GF-D8 (cell line): ENCODE results near the gene RASSF5.
A peak's percentile ranks its signal among the peaks of the same experiment; 100 is the strongest.

Experiments
- DNase-seq: peaks from one replicate; lab custom pipeline; 2025; lab: John Stamatoyannopoulos, UW

Gene RASSF5

DNA sequence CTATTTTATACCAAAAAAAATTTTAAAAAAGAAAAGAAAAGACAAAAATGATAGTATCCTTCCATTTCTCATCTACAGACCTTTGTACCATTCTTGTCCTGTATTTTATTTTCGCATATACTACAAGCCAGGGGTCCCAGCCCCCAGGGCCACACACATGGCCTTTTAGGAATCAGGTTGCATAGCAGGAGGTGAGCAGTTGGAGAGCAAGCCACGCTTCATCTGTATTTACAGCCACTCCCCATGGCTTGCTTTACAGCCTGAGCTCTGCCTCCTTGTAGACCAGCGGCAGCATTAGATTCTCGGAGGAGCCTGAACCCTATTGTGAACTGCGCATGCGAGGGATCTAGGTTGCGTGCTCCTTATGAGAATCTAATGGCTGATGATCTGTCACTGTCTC, 39.8 kb downstream of the RASSF5 start:
- DNase-seq = no peak

DNA sequence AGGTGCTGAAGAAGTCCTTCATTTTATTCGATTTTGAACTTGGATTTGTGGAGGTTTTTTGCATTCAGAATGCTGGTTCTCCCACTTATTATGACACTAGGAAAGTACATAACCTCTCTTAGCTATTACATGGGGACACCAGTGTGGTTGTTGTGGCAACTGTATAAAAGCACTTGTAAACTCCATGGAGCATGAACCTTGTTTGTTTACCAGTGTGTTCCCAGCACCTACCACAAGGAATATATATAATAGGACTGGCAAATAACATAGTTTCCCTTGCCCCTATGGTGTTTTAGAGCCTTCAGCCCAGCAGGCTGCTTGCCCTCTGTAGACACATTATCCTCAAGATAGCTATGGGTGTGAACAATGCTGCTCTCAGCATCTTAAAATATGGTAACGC, 43.1 kb downstream of the RASSF5 start:
- no peak for DNase-seq

DNA sequence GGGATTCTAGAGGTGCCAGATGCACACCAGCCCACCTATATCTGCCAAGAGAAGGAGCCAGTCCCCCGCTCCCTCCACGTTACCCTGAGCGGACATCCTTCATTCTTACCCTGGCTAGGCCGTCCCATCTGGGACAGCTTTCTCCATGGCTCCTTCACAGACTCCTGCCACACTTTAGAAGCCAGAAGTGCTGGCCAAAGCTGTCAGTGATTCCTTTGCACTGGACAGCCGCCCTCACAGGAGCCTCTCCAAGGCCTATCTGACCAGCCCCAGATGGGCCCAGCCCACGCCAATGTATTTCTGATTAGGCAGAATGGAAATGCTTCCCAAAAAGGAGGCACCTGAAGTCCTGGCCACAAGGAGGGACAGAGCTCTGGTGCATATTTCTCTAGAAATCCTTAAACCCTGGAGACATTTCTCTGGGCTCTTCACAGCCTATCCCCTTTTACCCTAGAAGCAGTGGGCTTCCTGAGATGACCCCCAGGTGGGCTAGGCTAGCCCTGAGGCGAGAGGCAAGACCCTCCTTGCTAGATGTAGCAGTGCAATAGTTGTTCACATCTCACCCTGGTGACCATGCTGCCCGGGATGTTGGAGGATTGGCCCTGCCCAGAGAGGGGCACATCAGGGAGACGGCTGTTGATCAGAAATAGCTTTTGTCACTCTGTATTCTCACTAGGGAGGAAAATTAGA, 44.1 kb downstream of the RASSF5 start:
- DNase-seq = no peak

DNA sequence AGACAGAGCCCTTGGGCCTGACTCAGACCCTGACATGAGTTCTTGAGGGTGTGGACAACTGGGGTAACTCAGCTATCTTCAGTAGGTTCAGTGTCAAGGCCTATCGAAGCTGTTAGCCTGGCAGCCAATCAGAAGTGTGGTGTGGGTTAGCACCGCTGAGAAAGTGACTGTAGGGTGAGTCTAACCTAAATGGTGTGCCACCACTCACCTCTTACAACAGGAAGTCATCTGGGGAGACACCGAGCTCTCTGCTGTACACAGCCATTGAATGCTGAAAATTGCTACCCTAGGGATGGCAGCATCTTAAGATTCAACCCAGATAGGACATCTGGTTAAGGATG, 44.6 kb downstream of the RASSF5 start:
- no peak for DNase-seq

DNA sequence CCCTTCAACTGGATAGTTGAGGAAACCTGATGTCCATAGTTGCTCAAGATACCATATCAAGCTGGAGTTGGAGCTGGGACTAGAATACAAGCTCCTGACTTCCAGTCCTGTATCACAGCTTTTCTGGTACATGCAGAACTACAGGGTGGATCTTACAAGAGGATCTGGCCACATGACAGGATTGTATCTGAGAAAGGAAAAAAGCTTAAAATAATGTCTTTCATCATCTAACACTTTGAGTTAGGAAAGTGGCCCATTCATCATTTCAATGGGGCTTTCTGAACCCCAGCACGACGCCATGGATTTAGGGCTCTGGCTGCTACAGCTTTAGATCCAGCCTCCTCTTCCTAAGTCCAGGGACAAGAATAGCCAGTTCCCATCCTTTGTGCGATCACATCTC, 46.9 kb downstream of the RASSF5 start:
- no peak for DNase-seq

DNA sequence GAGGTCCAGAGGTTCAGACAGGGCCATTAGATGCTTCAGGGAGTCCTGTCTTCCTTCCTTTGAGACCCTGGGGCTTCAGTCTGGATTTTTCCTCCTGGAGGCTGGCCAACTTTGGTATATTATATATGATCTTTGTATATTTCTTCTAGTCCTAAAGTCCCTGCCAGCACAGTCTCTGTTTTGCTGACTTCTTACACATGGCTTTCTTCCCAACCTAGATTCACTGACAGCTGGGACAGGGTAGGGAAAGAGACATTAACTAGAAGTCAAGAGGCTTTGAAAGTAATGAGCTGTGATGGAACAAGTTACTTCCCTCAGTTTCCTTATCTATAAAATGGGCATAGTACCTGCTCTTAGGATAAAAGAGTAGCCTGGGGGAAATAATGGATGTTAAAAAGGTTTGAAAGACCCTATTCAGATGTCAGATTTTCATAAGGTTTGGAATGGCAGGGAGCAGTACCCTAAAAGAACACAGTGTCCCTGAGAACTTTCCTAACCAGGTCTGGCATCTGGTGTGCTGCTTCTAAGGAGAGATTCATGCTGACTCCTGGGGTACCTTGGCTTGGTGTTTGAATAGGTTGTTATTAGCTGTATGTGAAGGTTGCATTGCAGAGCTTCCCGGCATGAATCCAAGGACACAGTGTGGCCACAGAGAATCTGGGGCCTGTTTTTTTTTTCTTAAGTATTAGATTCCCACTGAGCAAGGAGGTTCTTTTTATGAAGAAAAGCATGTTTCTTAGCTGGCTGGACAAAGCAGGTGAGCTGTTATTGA, 47.6 kb downstream of the RASSF5 start:
- no peak for DNase-seq

DNA sequence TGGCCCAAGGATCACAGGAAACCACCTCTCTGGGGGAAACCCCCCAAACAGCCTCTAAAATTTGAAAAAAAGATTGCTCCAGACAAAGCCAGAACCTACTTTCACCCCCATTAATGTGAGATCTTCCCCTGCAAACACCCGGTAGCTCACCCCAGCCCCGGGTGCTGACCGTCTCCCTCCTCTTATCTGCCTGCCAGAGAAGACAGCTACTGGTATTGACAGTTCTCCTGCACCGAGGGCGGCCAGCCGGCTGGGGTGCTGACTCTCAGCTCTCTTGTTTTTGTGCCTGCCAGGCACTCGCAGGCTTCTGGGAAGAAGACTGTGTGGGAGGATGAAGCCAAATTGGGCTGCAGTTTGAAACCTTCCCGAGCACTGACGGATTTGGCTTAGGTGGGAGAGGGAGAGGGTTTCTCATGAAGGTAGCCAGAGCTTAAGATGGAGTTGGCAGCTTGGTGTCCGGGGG, 48.2 kb downstream of the RASSF5 start:
- DNase-seq = no peak

DNA sequence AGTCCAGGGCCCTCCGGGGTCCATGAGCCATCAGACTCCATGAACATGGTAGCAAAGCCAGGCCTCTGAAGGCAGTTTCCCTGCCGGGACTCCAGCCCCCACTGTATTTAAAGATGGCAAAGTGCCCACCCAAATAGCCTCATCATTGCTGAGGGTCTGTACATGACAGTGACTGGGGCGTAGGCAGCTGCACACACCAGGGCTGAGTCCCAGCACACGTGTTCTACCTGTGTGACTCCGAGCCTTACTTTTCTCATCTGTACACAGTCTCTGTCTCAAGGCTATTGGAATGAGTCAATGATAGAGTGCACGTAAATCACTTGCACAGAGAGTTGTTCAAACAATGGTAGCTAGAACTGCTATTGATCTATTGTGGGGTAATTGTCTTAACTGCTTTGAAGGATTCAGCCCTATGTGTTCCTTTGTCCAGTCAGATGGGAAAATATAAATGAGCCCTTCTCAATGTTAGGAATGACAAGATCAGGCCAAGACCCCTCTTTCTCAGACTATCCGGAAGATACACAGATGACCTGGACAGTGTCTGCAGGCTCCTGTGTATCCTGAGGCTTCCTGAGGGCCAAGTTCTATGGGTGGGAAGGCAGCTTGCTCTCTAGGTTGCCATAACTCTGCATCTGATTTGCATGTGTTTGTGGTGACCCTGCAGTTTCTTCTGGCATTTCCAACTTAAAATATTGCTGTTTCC, 48.9 kb downstream of the RASSF5 start:
- no peak for DNase-seq

DNA sequence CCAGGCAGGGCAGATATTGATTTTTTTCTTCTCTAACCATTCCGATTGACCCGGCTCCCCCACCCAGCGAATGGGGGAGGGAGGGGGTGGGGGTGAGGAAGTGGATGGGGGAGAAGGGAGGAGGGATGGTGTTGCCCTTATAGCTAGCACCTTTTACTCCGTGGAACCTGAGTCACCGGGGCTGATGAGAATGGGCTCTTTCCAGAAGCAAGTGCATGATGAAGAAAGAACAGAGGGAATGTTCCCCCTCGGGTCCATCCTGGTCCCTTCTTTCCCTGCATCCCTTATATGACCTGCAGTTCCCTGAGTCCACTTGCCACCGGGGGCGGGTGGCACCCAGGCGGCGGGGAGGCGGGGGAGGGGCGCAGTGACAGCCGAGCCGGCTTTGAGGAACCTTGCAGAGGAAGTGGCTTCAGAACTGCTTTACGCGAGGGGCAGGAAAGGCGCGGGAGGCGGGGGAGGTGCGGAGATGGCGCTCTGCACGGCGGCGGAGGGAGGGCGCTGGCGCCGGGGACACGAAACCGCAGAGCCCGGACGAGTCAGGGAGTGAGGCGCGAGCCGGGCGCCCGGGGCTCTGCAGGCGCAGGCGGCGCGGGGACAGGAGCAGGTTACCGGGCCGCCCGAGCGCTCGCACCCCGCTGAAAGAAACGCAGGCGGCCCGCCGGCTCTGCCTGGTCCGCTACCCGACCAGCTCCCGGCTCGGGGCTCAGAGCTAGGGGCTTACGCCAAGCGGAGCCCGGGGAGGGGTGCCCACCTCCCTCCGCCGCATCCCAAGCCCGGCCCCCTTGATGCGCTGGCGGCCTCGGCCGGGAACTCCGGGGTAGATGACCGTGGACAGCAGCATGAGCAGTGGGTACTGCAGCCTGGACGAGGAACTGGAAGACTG, 49.7 kb downstream of the RASSF5 start:
- peak; percentile 80 for DNase-seq

DNA sequence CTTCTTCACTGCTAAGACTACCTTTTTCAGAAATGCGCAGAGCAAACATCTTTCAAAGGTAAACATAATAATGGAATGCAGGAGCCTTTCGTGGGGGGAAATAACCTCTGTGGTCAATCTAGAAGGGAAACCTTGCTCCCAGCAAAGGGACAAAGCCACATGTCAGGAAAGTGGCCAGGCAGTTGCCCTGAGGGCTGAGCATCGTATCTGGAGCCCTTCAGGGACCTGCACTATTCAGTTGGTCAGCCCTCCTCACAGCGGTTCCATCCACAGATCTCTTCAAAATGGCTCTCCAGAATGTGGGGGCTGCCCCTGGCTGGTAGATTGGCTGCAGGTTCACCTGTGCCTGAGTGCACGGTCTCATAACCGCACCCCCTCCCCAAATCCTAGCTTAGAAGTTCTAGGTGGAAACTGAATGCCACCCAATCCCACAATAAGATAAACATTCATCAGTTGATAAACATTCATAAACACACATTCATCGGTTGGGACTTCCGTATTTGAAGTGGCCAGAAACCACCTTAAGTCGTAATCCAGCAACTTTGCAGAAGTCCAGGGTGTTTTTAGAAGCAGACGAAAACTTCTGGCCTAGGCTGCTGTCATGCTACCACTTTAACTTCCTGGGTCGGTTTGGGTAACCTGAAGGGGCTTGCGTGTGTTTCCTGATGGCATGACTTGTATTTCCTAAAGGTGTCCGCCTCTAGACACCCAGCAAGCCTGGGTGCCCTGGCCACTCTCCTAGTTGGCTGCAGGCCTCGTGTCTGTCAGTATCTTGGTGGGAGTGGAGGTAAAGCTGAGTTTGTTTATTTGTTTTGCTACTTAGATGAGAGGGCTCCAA, 50.5 kb downstream of the RASSF5 start:
- DNase-seq = peak; percentile 70

DNA sequence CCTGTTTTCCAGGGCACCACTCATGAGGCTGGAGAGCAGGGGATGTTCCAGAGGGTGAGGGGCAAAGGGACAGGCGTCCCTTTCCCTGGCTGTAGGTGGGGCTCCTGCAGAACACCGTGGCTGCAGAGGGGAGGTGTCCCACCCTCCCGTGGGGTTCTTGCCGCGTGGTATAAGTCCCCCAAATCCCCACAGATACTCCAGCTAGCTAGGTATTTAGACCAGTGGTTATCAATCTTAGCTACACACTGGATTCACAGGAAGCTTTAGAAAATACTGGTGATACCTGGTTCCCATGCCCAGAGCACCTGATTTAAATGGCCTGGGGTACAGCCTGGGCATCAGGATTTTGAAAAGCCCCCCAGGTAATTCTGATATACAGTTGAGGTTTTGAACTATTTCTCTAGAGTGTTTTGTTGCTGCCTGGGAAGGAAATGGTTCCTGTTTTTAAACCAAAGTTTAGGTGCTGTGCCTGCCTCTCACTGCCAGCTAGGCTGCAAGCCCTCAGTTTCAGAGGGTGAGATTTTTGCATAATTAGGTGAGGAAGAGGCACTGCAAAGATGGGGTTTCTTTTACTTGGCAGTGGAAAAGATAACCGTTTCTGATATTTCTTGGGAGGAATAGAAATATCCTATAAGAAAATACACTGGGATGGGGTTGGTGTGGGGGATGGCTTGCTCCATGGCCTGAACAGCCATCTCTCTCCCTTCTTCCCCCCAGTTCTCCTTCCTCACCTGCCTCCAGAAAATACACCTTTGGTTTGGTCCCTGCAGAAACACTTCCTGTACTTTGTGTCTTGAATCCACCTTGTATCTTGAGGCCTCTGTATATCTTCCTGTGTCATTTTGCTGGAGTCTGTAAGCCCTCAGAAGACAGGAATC, 51.7 kb downstream of the RASSF5 start:
- no peak for DNase-seq

DNA sequence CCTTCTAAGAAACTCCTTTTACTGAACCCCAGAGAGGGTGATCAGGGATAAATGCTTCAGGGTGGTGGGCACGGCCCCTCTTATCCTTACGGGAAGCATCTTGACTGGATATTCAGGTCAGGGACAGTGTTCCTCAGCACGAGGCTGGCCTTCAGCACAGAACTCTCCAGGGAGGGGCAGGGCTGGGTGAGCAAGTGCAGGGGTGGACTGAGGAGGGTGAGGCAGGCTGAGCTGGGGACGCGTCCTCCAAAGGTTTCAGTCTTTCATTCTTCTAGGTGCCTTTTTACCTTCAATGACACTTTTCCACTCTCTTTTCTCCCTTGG, 52.3 kb downstream of the RASSF5 start:
- DNase-seq = no peak

DNA sequence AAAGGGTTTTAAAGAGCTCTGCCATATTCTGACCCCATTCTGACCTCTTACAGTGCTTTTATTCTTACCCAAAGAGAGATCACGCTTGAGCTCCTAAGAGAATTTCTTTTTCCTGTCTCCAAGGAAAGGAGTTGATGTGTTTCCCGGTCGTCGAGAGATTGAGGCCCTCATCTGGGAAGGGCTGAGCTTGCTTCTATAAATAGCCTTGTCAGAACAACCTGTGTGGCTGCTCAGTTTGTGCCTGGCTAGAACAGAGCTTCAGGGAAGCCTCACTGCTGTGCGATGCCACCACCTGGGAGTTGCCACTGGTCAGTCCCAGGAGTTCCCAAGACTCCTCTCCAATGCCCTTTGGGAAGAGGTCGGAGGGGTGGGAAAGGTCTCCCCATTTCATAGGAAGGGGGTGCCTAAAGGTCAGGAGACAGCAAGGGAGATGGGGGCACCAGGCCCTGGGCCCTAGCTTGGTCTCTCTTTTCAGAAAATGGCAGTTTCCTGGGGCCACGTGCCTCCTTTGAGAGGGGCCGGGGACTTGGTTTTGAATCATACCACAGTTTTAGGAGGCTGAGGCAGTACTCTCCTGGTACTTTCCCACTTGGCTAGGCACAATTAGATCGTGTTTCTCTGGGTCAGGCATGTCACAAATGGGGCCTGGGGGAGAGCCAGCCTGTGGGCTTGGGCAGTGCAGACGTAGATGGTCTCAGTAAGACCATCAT, 52.8 kb downstream of the RASSF5 start:
- no peak for DNase-seq

DNA sequence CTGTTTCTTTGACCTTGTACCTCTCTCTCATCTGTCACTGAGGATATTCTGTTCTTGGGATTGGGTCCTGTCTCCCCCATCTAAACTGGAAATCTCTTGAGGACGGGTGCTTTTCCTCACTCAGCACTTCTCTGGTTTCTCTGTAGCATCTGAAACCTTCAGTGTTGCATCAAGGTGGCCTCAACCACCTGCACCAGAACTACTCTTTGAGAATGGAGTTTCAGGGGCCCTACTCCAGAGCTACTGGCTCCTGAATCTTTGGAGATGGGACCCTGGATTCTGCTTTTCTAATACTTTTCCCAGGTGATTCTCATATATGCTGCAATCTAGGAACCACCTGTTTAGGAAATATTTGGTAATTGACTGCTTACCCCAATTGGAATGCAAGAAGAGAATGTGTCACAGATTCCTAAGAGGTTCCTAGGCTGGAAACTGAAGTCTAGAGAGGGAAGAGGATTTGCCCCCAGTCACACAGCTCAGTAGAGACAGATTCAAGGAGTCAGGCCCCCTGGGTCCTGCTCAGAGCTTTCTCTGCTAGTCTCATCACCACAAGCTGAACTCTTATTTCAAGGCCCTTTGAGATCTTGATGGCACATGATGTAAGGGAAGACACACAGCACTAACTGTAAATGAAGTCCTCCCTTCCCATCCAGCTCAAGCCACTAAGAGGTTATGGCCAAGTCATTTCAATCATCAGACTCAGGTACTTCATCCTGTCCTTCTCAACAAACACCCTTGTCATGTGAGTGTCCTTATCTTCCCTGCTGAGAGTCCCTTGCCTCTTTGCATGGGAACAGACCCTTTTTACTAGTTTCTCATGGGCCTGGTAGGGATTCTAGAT, 56.3 kb downstream of the RASSF5 start:
- no peak for DNase-seq

DNA sequence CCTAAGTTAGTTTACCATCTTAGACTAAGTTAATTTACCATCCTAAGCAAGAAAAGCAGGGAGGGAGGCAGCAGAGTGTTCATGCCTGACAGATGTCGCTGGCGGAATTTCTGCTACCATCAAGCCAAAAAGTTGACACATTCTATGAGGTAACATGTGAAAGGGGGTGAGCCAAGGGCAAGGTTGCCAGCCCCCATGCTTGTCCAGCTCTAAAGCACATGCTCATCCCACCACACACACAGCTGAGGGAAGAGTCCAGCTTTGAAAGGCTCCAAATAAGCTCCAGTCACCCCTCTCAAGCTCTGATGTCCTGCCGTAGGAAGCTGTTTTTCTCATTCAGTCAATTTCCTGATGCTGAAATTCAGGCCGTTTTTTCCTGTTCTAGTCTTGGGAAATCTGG, 58.7 kb downstream of the RASSF5 start:
- DNase-seq = no peak

DNA sequence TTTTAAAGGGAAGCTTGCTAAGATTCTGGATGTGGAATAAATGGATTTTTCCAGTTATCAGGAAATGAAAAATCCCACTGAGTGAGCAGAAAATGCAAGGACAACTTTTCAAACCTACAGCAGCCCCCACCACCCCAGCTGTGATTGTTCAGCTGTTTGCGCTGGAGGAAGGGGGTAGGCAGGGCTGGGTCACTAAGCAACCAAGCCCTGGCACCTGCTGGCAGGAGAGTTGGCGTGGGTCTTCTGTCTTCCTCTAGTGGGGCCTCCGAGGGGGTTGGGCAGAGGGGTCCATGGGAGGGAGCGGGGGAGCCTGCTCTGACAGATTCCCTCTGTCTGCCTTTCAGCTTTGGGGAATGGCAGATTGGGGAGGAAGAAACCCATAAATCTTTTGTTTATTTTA, 59.7 kb downstream of the RASSF5 start:
- no peak for DNase-seq

DNA sequence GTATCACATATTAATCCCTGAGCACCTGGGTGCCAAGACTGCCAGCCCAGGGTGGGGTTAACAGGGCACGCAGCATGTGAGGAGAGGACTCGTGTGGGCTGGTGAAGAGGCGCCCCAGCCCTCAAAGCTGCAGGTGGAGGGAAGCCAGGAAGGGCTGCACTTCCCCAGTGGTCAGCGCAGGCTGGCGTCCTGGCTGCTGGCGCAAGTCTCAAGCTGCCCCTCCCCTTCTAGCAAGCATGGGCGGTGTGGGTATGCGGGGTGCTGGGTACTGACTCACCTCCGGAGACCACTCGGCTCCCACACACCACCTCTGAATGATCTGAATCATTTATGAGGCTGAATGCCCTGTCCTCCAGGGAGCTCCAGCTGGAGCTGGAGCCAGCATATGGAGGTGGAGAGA, 60.9 kb downstream of the RASSF5 start:
- no peak for DNase-seq

DNA sequence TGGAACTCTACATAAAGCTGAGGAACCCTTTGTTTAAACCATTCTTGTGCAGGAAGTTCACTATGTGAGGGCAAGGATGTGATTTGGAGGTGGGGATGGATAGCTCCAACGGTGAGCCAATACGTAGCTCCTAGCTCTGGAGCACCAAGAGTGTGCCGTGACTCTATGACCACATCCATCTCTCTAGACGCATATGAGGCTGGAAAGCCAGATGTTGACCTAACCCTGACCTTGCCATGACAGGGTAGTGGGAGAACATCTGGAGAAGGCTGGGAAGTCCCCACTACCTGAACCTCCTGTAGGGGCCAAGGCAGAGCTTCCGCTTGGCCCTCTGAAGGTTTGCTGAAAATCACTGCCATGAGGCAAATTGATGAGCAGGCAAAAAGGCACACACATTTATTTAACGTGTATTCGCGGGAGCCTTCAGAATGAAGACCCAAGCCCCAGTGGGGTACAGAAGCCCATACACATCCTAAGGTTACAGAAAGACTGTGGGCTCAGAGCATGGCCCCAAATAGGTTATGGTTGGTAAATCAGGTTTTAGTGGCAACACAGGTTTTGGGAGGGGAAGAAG, 61.5 kb downstream of the RASSF5 start:
- DNase-seq = no peak
